ENCODE data around the gene ANO6.

GRCh38 chr12:45235087-45236025, 19.5 kb downstream of the ANO6 start:
- TF ChIP-seq EZH2 (IDR thresholded peaks at IDR 0.05; ENCODE audit: borderline replicate concordance, insufficient read depth, low read length, poor library complexity, severe bottlenecking) (no peak), CTCF (IDR thresholded peaks at IDR 0.05; ENCODE audit: poor library complexity, severe bottlenecking) (no peak), POLR2AphosphoS5 (IDR thresholded peaks at IDR 0.05) (no peak), SMC3 (conservative IDR thresholded peaks at IDR 0.05; ENCODE audit: poor library complexity) (no peak), RAD21 (conservative IDR thresholded peaks at IDR 0.05) (no peak)
